Stimulated activated CD8-positive, alpha-beta memory T cell treated with anti-CD3 and anti-CD28 coated beads, Interleukin-15, amount 100 ng/mL, for 1 hour (primary cell): ENCODE results near the gene CCDC175.

Source experiments
- DNase-seq: peaks from one replicate; pipeline ENCODE4 v3.0.0-alpha.2; 2020; ENCODE audit warnings: low read depth

Gene CCDC175

GRCh38 chr14:59576332-59577294 is at the start of gene CCDC175:
CCDC175 (minus strand) TSS chr14:59576812; CDS start chr14:59576775, 37 bp downstream.
- peak; percentile 67 for DNase-seq

- DNase-seq: no peak
Observed at GRCh38 chr14:59622631-59623030, 46.0 kb upstream of the CCDC175 start.

- DNase-seq: no peak
Observed at GRCh38 chr14:59619061-59619460, 42.4 kb upstream of the CCDC175 start.

GRCh38 chr14:59601056-59601455 is 24.4 kb upstream of the CCDC175 start:
- DNase-seq: no peak

- no peak for DNase-seq
Observed at GRCh38 chr14:59600211-59600945, 23.8 kb upstream of the CCDC175 start.

- no peak for DNase-seq
Observed at GRCh38 chr14:59595071-59595470, 18.5 kb upstream of the CCDC175 start.

GRCh38 chr14:59591641-59592370 is 15.2 kb upstream of the CCDC175 start:
- no peak for DNase-seq

- no peak for DNase-seq
Observed at GRCh38 chr14:59588101-59588500, 11.5 kb upstream of the CCDC175 start.

GRCh38 chr14:59585891-59586554 is 9.4 kb upstream of the CCDC175 start:
- no peak for DNase-seq

- no peak for DNase-seq
Observed at GRCh38 chr14:59583755-59584154, 7.1 kb upstream of the CCDC175 start.

- no peak for DNase-seq
Observed at GRCh38 chr14:59582845-59583509, 6.4 kb upstream of the CCDC175 start.

- no peak for DNase-seq
Observed at GRCh38 chr14:59582161-59582560, 5.5 kb upstream of the CCDC175 start.

GRCh38 chr14:59580911-59581310 is 4.3 kb upstream of the CCDC175 start:
- no peak for DNase-seq

- no peak for DNase-seq
Observed at GRCh38 chr14:59570122-59570521, 6.5 kb downstream of the CCDC175 start.

GRCh38 chr14:59566725-59567124 is 9.9 kb downstream of the CCDC175 start:
- DNase-seq: no peak

GRCh38 chr14:59566296-59566695 is 10.3 kb downstream of the CCDC175 start:
- DNase-seq: no peak

GRCh38 chr14:59565087-59565486 is 11.5 kb downstream of the CCDC175 start:
- DNase-seq: no peak

- DNase-seq: no peak
Observed at GRCh38 chr14:59564366-59564765, 12.2 kb downstream of the CCDC175 start.

- DNase-seq: no peak
Observed at GRCh38 chr14:59547310-59547709, 29.3 kb downstream of the CCDC175 start.

- no peak for DNase-seq
Observed at GRCh38 chr14:59543873-59544272, 32.7 kb downstream of the CCDC175 start.

- DNase-seq: no peak
Observed at GRCh38 chr14:59541731-59542130, 34.9 kb downstream of the CCDC175 start.
